SU-DHL-6 (cell line): Measurements from ENCODE around the gene DNAAF5.

Experiments
- H2AFZ ChIP-seq: fragments of 200-600 bp; sonication (generic); 2 replicates; pipeline ENCODE4 v1.6.1; 2014; ENCODE audit warnings: low read depth, mild to moderate bottlenecking, moderate library complexity, mixed read lengths, antibody characterized with exemption, low read length; ENCODE audit not compliant: severe bottlenecking
- H3F3A ChIP-seq: fragments of 200-600 bp; shearing (Covaris generic); 2 replicates; pipeline ENCODE4 v1.6.0; 2016; ENCODE audit warnings: antibody characterized with exemption, mild to moderate bottlenecking; ENCODE audit not compliant: insufficient read depth
- H3K27ac ChIP-seq: fragments of 200-600 bp; sonication (generic); 2 replicates; pipeline ENCODE4 v1.5.1; 2016; ENCODE audit warnings: low read depth, mild to moderate bottlenecking, low read length, moderate library complexity, mixed read lengths
- H3K27me3 ChIP-seq: fragments of 200-600 bp; sonication (generic), shearing (Covaris generic); 2 replicates; pipeline ENCODE4 v1.6.0; 2014; ENCODE audit warnings: mild to moderate bottlenecking, low read length
- H3K36me3 ChIP-seq: fragments of 200-600 bp; sonication (generic); 2 replicates; pipeline ENCODE4 v1.6.1; 2014; ENCODE audit warnings: mild to moderate bottlenecking, low read length, mixed read lengths
- H3K4me2 ChIP-seq: fragments of 300-600, 200-600 bp; shearing (Covaris generic), sonication (generic); 2 replicates; pipeline ENCODE4 v1.6.0; 2014; ENCODE audit warnings: low read length, low read depth, mild to moderate bottlenecking; ENCODE audit not compliant: poor library complexity, severe bottlenecking
- H3K4me3 ChIP-seq: fragments of 200-600 bp; sonication (generic); 2 replicates; pipeline ENCODE4 v1.5.1; 2014; ENCODE audit warnings: antibody characterized with exemption, low read length, mild to moderate bottlenecking, mixed read lengths; ENCODE audit not compliant: insufficient read depth, poor library complexity, severe bottlenecking
- H3K79me2 ChIP-seq: fragments of 200-600 bp; sonication (generic); 2 replicates; pipeline ENCODE4 v1.6.1; 2014; ENCODE audit warnings: mild to moderate bottlenecking, low read length, moderate library complexity; ENCODE audit not compliant: insufficient read depth
- H3K9ac ChIP-seq: fragments of 200-600 bp; sonication (generic); 2 replicates; pipeline ENCODE4 v1.7.0; 2014; ENCODE audit warnings: mild to moderate bottlenecking, low read length
- H3K9me2 ChIP-seq: fragments of 200-600 bp; sonication (generic); replicated peaks from 2 replicates; pipeline ENCODE4 v1.6.1; 2014; ENCODE audit warnings: low read length; ENCODE audit not compliant: insufficient read depth
- H3K9me3 ChIP-seq: fragments of 200-600 bp; sonication (generic); 2 replicates; pipeline ENCODE4 v1.6.1; 2014; ENCODE audit warnings: low read length, mixed read lengths; ENCODE audit not compliant: insufficient read depth
- H4K20me1 ChIP-seq: fragments of 200-600 bp; sonication (generic); 2 replicates; pipeline ENCODE4 v1.6.1; 2014; ENCODE audit warnings: low read depth, mild to moderate bottlenecking, antibody characterized with exemption, low read length, moderate library complexity, mixed read lengths
- EZH2phosphoT487 ChIP-seq: fragments of 200-600 bp; sonication (generic), shearing (Covaris generic); conservative IDR thresholded peaks from 2 replicates; pipeline ENCODE4 v1.6.1; 2018; ENCODE audit warnings: mild to moderate bottlenecking, antibody characterized with exemption, low read length, moderate library complexity, mixed read lengths
- TF ChIP-seq, protein P1 (sequence below): fragments of 200-600 bp; sonication (generic); IDR thresholded peaks from one replicate; pipeline ENCODE4 v1.5.1; 2017; ENCODE audit warnings: antibody characterized with exemption, mild to moderate bottlenecking, low read length, moderate library complexity; ENCODE audit not compliant: insufficient read depth, poor library complexity, severe bottlenecking

Gene DNAAF5

DNA sequence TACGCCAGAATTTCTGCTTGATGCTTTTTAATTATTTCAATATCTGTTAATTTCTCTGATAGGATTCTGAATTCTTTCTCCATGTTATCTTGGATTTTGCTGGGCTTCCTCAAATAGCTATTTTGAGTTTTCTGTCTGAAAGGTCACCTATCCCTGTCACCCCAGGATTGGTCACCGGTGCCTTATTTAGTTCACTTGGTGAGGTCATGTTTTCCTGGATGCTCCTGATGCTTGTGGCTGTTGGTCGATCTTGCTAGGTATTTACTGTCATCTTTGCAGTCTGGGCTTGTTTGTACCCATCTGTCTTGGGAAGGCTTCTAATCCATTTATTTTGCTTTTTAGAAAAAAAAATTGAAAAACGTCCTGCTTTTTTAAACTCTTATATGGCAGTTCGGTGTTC lies 11.7 kb downstream of the DNAAF5 start:
- H3K36me3 ChIP-seq = peaks cover 20% of the 10 kb centered on the region

DNA sequence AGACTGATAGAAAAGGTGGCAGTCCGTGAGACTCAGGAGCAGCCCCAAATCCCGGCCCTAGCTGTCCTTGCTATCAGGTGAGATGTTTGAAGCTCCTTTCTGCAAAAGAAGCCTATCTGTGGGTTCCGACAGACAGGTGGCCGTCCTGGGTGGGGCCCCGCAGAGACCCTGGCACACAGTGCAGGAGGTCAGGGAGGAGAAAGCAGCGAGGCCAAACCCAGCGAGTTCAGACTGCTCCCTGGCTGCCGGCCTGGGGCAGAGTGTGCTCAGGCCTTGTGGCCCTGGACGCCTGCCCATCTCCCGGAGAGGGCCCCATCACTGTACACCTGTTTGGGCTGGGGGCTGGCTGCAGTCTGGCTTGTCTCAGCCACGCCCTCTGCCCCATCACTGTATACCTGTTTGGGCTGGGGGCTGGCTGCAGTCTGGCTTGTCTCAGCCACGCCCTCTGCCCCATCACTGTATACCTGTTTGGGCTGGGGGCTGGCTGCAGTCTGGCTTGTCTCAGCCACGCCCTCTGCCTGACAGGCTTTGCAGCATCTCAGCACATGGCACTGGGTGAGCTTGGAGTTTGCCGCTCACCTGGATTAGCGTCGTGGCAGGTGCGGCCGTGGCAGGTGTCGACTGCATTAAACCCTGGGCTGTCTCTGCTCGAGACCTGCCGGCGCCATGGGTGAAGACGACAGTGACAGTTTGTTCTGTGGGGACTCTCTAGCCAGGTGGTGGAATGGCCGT lies 12.4 kb downstream of the DNAAF5 start:
- Histone ChIP-seq H3K27me3 (no peaks in the 10 kb centered on the region), H3K27ac (no peak overlapping the region), H3K4me2 (no peak overlapping the region), H3K9me3 (peaks cover 15% of the 10 kb centered on the region; the same call in 1 of the 2 replicates), H3K79me2 (peaks cover 55% of the 10 kb centered on the region), H4K20me1 (no peaks in the 10 kb centered on the region), H2AFZ (no peak overlapping the region), H3K36me3 (peaks cover 16% of the 10 kb centered on the region), H3K9me2 (no peaks in the 10 kb centered on the region), H3K9ac (no peak overlapping the region), H3F3A (no peaks in the 10 kb centered on the region), H3K4me3 (no peak overlapping the region)
- TF ChIP-seq EZH2phosphoT487 = no peak
- TF ChIP-seq, protein P1, sequence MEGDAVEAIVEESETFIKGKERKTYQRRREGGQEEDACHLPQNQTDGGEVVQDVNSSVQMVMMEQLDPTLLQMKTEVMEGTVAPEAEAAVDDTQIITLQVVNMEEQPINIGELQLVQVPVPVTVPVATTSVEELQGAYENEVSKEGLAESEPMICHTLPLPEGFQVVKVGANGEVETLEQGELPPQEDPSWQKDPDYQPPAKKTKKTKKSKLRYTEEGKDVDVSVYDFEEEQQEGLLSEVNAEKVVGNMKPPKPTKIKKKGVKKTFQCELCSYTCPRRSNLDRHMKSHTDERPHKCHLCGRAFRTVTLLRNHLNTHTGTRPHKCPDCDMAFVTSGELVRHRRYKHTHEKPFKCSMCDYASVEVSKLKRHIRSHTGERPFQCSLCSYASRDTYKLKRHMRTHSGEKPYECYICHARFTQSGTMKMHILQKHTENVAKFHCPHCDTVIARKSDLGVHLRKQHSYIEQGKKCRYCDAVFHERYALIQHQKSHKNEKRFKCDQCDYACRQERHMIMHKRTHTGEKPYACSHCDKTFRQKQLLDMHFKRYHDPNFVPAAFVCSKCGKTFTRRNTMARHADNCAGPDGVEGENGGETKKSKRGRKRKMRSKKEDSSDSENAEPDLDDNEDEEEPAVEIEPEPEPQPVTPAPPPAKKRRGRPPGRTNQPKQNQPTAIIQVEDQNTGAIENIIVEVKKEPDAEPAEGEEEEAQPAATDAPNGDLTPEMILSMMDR = no peak

More for the DNA sequence above, 11.7 kb downstream of the DNAAF5 start:
- H3K27ac ChIP-seq = no peak overlapping the region
- H3K4me2 ChIP-seq = no peak overlapping the region
- no peaks in the 10 kb centered on the region for H3K9me2 ChIP-seq
- no peak overlapping the region for H3K9ac ChIP-seq
- no peaks in the 10 kb centered on the region for H4K20me1 ChIP-seq
- H3K9me3 ChIP-seq = peaks cover 18% of the 10 kb centered on the region; the same call in 1 of the 2 replicates
- H3K4me3 ChIP-seq = no peak overlapping the region
- no peak overlapping the region for H2AFZ ChIP-seq
- TF ChIP-seq, protein P1 = no peak
- H3K79me2 ChIP-seq = peaks cover 62% of the 10 kb centered on the region
- H3F3A ChIP-seq = no peaks in the 10 kb centered on the region
- no peaks in the 10 kb centered on the region for H3K27me3 ChIP-seq

DNA sequence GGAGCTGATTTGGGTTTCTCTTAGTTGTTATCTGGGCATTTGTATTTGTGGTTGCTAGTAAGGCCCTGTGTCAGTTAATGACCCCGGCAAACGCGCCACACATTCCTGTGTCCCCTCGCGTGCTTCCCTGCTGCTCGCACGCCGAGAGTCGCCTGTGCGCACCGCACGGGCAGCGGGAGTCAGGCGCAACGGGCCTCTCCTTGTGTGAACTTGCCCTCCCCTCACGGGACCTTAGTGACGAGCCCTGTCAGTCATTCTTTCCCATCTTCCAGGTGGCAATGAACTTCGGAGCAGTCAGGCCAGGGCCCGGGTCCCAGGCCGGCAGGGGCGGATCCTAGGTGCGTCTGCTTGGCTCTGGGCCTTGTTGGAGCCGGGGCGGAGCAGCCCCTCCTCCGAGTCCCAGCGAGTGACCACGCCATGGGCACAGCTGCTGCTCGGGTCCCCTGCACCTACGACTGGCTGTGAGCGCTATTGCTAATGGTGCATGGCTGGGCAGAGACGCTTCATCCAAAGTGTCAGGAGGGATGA lies 13.0 kb downstream of the DNAAF5 start:
- Histone ChIP-seq H3K4me2 (no peak overlapping the region), H2AFZ (no peak overlapping the region), H3K27me3 (no peaks in the 10 kb centered on the region), H3K9me2 (no peaks in the 10 kb centered on the region), H3K27ac (no peak overlapping the region), H3K79me2 (peaks cover 49% of the 10 kb centered on the region), H3F3A (no peaks in the 10 kb centered on the region), H3K36me3 (peaks cover 10% of the 10 kb centered on the region), H3K9ac (no peak overlapping the region), H3K4me3 (no peak overlapping the region), H3K9me3 (peaks cover 9% of the 10 kb centered on the region; the same call in 1 of the 2 replicates), H4K20me1 (no peaks in the 10 kb centered on the region)
- TF ChIP-seq, protein P1 = no peak
- no peak for TF ChIP-seq EZH2phosphoT487
